DMS79 treated with DMSO at 0.1 percent for 48 hours (cell line): ENCODE measurements around the gene NUP54.

Experiments used
- DNase-seq: peaks from one replicate; lab custom pipeline; 2025; lab: John Stamatoyannopoulos, UW

NUP54 gene

DNA sequence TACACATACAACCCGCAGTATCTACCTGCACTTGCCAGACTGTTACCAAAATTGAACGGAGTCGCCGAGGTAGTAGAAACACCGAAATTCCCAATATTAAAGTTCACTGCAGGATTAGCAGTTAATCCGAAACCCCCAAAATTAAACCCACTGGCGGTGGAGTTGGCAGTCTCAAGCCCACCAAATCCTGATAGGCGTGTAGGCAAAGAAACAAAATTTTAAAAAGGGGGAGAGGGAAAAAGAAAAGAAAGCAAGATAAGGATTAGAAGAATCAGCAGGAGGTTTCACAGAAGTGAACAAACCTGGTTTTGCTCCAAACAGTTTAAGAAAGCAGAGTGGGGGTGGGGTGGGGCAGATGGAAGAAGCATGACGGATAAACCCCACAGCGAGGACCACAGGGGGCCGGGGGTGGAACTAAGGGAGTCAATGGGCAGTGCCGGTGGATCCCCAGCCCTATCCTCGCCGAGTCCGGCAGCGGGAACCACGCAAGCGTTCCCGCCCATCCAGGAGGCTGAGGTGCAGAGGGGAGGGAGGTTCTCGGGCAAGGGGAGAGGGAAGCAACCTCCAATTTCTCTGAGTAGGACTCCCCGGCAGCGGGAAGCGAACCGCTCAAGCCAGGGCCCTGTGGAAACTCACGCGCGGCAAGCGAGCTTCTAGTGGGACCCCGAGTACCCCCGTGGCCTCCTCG lies 599 bp downstream of the NUP54 start:
- DNase-seq = peak; percentile 18

DNA sequence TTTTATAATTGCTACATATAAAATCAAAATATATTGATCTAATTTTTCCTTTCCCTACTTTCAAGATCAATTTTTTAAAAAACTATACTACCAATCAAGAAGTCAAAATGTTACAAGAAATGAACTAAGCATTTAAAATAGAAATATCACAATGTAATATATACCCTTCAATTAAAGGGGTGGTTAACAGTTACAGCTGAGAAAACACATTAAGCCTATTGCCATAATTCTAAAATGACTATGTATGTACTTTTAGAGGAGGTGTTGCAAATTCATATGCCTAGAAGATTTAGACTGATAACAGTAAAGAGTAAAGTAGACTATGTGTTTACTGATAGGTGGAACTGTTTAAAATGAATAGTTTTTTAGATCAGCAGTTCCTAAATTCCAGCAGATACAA lies 3.7 kb downstream of the NUP54 start:
- no peak for DNase-seq

DNA sequence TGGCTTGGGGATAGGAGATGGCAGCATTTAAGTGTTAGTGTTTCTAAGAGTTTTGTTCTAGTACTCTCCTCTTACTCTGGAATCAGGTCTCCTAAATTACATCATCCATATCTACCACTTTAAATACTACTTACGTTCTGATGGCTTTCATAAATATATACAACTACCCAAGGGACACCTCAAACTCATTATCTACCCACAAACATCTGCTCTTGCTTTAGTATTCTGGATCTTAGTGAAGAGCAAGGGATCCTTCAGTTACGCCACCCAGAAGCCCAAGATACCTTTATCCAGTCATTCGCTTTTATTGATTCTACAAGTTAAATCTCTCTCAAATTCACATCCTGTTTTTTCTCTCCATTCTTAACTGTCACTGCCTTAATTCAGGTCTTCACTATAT lies 7.0 kb downstream of the NUP54 start:
- no peak for DNase-seq

DNA sequence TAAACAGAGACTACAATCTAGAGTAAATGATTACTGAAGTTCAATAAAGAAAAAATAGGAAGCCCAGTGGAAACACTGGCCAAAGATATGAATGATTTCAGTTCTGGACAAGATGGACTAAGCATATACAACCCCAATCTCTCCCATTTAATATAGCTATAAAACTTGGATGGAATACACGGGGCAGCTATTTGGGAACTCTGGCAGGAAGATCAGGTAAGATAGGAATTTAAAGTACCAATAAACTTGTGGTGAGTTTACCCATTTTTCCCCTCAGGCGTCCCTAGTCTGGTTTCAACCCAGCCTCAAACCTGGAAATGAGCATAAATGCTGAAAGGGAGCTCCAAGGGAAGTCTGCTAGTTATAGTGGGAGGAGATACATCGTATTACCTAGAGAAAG lies 20.4 kb downstream of the NUP54 start:
- DNase-seq = no peak

DNA sequence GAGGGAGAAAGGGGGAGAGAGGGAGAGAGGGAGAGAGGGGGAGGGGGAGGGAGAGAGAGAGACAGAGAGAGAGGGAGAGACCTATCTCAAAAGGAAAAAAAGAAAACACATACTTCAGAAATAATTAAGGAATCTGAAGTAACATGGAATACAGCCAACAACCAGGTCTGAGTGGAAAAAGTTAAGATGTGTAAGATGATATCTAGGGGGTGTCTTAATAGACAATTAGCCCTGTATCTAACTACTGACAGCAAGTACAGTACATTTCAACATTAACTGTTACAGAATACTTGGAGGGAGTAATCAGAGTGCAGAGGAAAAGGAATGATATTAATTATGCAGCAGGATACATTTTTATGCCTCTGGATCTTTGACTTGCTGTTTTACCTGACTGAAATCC lies 22.4 kb downstream of the NUP54 start:
- peak; percentile 11 for DNase-seq

DNA sequence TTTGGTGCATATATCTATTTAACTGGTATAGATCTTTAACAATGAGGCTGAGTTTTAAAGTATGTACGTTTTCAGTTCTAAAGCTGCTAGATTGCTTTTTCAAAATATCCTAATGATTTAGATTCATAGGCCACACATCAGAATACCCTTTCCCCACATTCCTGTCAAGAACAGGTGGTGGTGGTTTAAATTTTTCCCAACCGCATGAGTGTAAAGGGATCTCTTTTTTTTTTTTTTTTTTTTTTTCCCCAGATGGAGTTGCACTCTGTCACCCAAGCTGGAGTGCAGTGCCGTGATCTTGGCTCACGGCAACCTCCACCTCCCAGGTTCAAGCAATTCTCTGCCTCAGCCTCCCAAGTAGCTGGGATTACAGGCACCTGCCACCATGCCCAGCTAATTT lies 28.0 kb downstream of the NUP54 start:
- DNase-seq = no peak

DNA sequence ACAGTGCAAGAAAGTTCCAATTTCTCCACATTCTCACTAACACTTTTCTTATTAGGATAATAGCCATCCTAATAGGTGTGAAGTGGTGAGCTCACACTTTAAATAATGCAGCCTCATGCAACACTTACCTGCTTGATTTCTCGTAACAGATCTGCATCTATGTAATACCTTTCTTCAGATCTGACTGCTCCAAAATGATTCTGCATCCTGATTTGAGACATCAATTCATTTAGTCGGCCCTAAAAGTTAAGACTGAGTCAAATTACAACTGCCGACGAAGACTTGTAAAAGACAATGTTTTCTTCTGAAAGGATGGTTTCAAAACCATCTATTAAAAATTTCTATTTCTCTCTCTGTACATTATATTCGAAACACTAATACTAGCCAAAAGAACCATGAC lies 30.7 kb downstream of the NUP54 start:
- DNase-seq = no peak

DNA sequence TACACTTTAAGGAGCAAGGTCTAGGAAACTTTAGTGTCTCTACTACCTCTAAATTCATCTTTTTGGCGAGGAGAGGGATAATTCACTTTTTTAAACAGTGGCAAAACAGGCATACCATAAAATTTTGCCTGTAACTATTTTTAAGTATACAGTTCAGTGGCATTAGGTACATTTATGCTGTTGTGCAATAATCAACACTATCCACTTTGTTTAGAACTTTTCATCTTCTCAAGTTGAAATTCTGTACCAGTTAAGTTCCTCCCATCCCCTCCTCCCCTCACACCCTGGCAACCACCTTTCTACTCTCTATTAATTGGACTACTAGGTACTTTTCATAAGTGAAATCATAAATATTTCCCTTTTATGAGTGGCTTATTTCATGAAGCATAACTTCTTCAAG lies 31.4 kb downstream of the NUP54 start:
- DNase-seq = no peak

DNA sequence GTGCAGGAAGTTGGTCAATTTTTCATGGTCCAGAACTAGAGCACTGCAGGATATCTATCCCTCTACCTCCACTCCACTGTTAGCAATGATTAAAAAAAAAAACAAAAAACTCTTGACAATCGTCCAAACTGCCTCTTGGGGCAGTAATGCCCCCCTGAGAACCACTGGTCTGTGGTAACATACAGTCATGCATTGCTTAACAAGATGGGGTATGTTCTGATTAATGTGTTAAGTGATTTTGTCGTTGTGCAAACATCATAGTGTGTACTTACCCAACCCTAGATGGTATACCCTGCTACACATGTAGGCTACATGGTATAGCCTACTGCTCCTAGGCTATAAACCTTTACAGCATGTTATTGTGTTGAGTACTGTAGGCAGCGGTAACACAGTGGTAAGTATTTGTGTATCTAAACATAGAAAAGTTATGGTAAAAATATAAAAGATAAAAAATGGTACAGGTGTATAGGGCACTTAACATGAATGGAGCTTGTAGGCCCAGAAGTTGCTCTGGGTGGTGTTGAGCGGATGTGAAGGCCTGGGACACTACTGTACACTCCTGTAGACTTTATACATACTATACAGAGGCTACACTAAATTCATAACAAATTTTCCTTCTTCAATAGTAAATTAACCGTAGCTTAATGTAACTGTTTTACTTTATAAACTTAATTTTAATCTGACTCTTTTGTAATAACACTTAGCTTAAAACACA lies 39.6 kb downstream of the NUP54 start:
- no peak for DNase-seq

DNA sequence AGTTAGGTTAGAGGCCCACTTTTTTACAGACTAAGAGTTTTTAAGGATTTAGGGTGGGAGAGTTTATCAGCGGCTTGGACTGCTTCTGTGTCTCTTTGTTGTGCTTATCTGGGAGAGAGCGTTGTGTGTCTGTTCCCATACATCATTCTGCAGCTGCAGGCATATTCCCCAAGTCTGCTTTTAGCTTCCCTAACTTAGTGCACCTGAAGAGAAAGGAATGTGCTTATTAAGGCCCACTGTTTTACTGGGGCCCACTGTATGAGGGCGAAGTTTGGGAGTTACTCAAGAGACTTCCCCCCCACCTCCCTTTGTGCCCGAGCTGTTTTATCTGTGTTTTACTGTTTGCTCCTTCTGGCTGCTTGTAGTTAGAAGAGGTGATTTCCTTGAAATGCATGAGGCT lies 41.8 kb downstream of the NUP54 start:
- DNase-seq = no peak

DNA sequence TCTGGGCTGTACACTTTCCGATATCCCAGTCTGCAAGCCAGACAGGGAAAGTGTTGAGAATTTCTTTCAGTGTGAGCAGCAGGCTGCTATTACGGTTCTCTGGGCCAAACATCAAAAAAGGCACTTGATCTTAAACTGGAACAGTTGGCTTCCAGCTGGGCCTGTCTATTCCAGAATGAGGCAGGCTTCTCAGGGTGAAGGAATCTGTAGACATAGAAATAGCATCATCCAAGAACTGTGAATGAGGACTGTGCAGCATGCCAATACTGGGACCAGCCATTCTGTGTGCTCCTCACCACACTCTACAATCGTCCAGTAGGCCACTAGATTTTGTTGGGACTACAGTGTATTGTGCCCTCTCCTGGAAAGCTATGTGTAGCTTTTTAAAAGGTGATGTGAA lies 42.5 kb downstream of the NUP54 start:
- no peak for DNase-seq

DNA sequence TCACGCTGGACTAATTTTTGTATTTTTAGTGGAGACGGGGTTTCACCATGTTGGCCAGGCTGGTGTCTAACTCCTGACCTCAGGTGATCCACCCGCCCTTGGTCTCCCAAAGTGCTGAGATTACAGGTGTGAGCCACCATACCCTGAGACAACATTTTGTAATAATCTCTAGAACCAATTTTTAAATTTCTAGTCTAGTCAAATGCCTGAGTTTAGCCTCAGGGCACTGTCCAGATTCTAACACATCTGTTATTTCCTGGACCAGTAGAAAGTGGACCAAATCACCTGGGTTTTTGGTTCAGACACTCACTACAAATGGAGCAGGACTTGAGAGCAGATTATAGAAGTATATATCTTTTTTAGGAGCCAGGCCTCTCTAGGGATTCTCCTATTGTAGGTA lies 52.1 kb downstream of the NUP54 start:
- no peak for DNase-seq

DNA sequence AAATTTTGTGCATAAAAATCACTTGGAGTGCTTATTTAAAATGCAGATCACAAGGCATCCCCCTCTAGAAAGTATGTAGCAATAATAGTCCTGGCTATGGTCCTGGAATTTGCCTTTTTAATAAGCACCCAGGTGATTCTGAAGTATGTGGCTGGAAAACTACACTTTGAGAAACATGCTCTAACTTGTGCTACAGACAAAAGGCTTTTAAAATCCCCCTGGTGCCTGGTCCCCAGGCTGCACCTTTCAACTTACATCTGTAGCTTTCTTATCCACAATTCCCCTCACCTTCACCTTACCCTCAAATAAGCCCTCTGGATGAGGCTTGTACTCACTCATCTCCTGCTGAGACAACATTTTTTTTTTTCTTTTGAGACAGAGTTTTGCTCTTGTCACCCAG lies 52.6 kb downstream of the NUP54 start:
- DNase-seq = peak; percentile 34

DNA sequence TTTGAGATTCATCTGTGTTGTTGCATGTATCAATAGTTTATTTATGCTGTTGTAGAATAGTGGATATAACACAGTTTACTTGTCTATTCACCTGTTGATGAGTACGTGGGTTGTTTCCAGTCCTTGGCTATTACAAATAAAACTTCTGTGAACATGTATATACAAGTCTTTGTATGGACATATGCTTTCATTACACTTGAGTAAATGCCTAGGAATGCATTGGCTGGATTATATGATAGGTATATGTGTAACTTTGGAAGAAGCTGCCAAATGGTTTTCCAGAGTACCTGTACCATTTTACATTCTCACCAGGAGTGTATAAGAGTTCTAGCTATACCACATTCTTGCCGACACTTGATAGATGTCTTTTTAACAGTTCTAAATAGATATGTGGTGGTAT lies 57.1 kb downstream of the NUP54 start:
- DNase-seq = no peak

DNA sequence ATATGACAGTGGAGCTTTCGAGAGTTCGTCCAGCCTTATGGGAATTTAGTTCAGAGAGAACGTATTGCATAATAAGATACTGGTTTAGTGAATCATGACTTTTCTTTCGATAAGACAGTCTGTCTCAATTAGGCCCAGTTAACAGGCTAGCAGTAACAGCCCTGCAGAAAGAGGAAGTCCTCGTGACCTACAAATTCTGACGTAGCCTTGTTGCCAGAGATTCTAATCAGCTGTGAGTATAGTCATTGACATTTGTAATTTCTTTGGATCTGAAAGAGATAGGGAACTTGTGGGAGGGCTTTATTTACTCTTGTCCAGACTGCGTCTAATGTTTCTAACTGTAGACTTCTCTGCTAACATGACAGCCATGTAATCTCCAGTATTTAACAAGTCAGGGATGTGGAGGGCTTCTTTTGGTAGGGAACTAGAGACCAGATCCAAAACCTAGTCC lies 57.9 kb downstream of the NUP54 start:
- DNase-seq = no peak

DNA sequence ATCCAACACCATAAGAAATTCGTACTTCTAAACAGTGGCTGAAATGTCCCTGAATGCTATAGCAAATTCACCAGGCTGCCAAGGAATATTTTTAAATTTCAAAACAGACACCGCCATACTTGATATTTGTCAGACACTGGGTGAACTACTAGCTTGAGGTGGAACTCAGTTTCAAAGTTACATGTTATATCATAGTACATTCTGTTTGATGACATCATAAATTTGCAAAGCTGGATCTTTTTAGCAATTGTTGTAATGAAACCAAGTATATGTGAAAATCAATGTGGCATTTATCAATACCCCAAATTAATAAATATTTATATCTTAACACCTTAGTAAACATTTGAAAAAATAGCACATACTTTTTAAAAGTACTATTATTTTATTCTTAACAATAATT lies 59.5 kb downstream of the NUP54 start:
- no peak for DNase-seq

DNA sequence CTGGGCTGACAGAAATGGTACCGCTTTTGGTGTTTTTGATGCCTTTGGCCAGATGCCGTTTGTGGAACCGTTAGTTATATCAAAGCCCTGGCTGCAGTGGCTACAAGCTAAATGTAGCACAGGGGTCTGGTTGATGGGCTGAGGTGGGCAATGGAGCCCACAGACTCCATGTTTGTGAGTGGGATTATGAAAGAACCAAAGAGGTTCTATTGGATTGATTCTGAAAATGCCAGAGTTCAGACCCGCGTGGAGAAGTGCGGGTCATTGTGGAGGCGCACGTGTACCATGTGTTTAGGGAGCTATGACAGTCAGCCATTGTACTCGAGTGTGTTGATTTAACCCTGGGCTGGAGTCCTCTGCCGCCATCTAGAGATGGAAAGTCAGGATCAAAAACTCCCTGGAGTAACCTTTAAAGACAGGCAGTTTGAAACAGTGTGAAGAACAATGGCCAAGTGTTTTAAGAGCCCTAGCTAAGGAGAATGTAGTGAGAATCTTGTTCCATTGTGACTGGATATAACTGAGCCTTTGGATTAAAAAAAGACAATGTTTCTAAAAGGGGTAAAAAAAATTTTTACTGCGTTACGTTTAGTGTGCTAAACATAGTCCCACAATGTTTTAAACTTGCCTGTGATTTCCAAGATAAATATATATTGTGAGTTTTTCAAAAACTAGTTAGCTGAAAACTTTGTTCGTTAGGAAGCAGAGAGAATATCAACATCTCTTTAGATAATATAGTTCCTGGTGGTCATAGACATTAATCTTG lies 61.0 kb downstream of the NUP54 start:
- no peak for DNase-seq

DNA sequence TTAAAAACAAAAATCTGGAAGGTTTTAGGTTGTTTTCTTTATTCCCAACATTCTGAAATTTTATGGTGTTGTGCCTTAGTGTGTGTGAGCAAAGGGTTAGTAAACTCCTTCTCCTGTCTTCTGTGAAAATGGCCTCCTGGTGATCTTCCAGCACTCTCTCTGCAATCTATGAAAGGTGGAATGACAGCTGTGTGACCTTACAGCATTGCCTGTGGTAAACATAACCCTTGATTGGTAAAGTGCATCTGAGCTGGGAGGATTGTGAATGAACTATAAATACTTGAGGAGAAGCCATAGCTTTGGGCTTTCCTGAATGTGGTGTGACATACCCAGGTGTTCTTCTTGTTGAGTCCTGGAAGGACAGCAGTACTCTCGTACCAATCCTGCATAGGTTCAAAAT lies 63.7 kb downstream of the NUP54 start:
- no peak for DNase-seq

DNA sequence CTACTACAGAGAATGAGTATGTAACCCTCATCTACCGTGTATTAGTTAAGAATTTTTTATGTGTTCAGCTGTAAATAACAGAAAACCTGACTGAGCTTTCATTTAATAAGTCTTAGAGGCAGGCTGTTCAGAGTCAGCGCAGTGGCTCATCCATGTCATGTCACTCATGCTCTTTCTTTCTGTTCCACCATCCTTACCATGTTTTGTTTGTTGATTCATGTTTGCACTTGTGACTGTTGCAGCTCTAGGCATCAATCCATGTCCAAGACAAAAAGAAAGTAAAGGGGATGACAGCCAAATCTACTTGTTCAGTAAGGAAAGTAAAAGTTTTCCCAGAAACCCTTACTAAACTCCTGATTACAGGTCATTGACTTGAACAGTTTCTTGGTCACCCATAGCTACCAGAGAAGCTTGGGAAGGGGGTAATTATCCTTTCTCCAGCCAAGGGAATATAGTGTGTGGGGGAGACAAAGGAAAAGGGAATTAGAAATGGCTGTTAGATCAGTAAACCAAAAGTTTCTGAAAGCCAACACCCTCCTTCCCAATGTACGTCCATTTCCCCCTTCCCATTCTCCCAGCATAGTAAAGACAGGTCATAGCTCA lies 64.7 kb downstream of the NUP54 start:
- DNase-seq = no peak

DNA sequence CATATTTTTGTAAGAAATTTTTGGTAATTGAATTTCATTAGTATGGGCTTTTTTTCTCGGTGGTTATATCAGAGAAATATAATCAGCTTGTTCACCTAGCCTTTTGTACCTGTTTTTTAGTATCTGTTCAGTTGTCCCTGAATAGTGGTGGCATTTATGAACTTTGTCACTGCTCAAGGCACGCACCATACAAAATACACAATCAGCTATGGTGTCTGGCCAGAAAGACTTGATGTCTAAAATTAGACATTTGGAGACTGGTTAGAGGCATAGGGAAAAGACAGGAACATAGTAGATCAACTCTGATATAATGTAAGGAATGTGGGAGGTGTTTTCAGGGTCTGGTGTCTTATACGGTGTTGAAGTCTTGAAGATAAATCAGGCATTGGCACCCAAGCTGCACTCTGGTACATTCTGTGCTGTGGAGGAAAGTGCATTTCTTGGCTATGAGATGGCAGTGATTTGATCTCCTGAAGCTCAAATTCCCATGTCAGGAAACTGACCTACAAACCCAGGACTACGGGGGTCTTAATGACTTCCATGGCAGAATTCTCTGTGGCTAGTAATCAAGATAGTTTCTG lies 70.1 kb downstream of the NUP54 start:
- DNase-seq = no peak

DNA sequence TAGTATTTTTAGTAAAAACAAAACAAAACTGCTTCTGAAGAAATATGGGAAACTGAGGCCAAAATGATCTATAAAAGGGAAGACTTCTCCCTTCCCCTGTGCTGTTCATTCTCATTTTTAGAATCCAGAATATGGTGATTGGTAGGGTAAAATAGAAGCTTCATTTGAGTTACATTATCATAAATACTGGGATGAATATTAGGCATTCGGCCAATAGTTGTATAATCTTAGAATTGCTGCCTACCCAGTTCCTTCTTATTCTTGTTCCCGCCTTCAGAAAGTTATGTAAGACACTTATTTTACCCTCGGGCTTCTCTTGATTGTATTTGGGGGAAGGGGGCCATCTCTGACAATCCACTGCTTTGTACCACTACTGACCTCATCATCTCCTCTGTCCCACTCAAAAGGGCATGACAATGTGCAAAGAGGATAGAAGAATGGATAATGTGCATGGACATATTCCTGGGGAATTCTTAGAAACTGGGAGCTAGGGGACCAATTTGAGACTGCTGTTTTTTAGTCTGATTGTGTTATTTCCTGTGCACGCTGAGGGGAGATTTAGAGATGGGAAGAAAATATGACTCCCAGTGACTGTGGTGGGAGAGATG lies 73.1 kb downstream of the NUP54 start:
- no peak for DNase-seq

DNA sequence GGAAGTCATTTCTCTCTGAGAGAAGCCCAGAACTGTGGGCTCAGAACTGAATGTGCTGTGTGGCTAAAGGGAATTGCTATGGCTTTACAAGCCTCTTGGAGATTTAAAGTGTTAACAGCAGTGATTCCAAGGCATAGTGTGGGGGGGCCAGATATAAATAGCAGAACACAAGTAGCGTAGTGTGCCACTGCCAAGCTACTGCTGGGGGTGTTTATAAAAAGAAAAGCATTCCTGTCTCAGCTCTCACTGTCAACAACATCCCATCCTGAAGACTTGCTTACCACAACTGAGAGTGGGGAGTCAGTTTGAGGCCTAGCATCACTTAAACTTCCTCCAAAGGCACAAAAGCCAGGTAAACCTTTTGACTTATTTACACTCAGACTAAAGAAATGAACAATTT lies 73.7 kb downstream of the NUP54 start, which contains the start of gene ART3:
TSS of gene ART3 (plus strand) at position 242 of the 400 bp plus-strand sequence. CDS start 1,181 bp downstream, outside the sequence.
- no peak for DNase-seq
